ENCODE data around the gene NUP37. TPM values are rescaled to one million over a fixed set of nuclear protein-coding genes. Genes with fewer than 3 reads are reported as not detected.

The NUP37 gene
- total and polyA plus RNA-seq, 2 experiments from 2014 or later, result 68.7 to 79.4 TPM

DNA sequence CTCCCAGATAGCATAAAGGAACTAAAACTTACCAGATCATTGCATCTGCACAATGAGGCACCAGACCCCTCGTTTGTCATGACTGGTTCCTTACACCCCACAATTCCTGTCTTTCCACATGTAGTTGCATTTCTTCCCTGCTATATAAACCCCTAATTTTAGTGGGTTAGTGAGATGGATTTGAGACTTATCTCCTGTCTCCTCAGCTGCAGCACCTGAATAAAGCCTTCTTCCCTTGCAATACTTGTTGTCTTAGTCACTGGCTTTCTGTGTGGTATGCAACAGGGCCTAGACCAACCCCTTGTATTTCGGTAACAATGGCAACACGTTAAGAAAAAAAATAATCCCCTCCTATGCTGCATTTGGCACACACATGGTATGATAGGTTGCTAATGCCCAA is 13.0 kb downstream of the NUP37 start (continued):
- TF ChIP-seq, protein P1, sequence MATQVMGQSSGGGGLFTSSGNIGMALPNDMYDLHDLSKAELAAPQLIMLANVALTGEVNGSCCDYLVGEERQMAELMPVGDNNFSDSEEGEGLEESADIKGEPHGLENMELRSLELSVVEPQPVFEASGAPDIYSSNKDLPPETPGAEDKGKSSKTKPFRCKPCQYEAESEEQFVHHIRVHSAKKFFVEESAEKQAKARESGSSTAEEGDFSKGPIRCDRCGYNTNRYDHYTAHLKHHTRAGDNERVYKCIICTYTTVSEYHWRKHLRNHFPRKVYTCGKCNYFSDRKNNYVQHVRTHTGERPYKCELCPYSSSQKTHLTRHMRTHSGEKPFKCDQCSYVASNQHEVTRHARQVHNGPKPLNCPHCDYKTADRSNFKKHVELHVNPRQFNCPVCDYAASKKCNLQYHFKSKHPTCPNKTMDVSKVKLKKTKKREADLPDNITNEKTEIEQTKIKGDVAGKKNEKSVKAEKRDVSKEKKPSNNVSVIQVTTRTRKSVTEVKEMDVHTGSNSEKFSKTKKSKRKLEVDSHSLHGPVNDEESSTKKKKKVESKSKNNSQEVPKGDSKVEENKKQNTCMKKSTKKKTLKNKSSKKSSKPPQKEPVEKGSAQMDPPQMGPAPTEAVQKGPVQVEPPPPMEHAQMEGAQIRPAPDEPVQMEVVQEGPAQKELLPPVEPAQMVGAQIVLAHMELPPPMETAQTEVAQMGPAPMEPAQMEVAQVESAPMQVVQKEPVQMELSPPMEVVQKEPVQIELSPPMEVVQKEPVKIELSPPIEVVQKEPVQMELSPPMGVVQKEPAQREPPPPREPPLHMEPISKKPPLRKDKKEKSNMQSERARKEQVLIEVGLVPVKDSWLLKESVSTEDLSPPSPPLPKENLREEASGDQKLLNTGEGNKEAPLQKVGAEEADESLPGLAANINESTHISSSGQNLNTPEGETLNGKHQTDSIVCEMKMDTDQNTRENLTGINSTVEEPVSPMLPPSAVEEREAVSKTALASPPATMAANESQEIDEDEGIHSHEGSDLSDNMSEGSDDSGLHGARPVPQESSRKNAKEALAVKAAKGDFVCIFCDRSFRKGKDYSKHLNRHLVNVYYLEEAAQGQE (IDR thresholded peaks at IDR 0.05; ENCODE audit: unreplicated experiment), result no peak
- no peak for TF ChIP-seq NANOG (IDR thresholded peaks at IDR 0.05; ENCODE audit: borderline replicate concordance)

- Histone ChIP-seq H3K4me1 (ENCODE audit: insufficient read depth) (no peaks in the 10 kb centered on the region), H3K27me3 (ENCODE audit: insufficient read depth) (no peaks in the 10 kb centered on the region), H3K79me2 (replicated peaks; ENCODE audit: insufficient read depth) (no peaks in the 10 kb centered on the region), H3K36me3 (ENCODE audit: insufficient read depth) (peaks cover 14% of the 10 kb centered on the region), H3K4me3 (no peak overlapping the region), H2AFZ (no peak overlapping the region), H4K20me1 (replicated peaks; ENCODE audit: insufficient read depth) (no peaks in the 10 kb centered on the region), H3K9me2 (ENCODE audit: insufficient read depth) (no peaks in the 10 kb centered on the region), H3F3A (replicated peaks; ENCODE audit: low read depth) (no peaks in the 10 kb centered on the region), H3K27ac (ENCODE audit: low read depth) (no peak overlapping the region), H3K4me2 (no peak overlapping the region)
- Mint-ChIP-seq H3K36me3 (ENCODE audit: low read depth) (peaks cover 25% of the 10 kb centered on the region; the same call in 2 of the 3 replicates), H3K27me3 (ENCODE audit: insufficient read depth, low read depth, poor library complexity) (no peaks in the 10 kb centered on the region), H3K4me3 (no peak overlapping the region), H3K4me1 (no peaks in the 10 kb centered on the region), H3K27ac (no peak overlapping the region), H3K9me3 (no peaks in the 10 kb centered on the region)
- no peak for DNase-seq (ENCODE audit: low spot score)
- ATAC-seq, result no peak
- TF ChIP-seq POLR2AphosphoS5 (IDR thresholded peaks at IDR 0.05; ENCODE audit: low read depth) (no peak), ZNF114 (CRISPR knock-in tag; IDR thresholded peaks at IDR 0.05) (no peak), NANOG (IDR thresholded peaks at IDR 0.05; ENCODE audit: borderline replicate concordance) (no peak), ZNF331 (CRISPR knock-in tag; IDR thresholded peaks at IDR 0.05; ENCODE audit: low read depth) (no peak), ZNF462 (CRISPR knock-in tag; IDR thresholded peaks at IDR 0.05) (no peak), EZH2phosphoT487 (IDR thresholded peaks at IDR 0.05; ENCODE audit: unreplicated experiment) (no peak), STAT1 (IDR thresholded peaks at IDR 0.05; ENCODE audit: unreplicated experiment) (no peak), EZH2 (IDR thresholded peaks at IDR 0.05; ENCODE audit: low read depth, unreplicated experiment) (no peak), CREB1 (CRISPR knock-in tag; IDR thresholded peaks at IDR 0.05; ENCODE audit: low read depth) (no peak), JUNB (IDR thresholded peaks at IDR 0.05; ENCODE audit: unreplicated experiment) (no peak)
- TF ChIP-seq, protein P2, sequence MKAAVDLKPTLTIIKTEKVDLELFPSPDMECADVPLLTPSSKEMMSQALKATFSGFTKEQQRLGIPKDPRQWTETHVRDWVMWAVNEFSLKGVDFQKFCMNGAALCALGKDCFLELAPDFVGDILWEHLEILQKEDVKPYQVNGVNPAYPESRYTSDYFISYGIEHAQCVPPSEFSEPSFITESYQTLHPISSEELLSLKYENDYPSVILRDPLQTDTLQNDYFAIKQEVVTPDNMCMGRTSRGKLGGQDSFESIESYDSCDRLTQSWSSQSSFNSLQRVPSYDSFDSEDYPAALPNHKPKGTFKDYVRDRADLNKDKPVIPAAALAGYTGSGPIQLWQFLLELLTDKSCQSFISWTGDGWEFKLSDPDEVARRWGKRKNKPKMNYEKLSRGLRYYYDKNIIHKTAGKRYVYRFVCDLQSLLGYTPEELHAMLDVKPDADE (IDR thresholded peaks at IDR 0.05), result no peak
- TF ChIP-seq, protein P3, sequence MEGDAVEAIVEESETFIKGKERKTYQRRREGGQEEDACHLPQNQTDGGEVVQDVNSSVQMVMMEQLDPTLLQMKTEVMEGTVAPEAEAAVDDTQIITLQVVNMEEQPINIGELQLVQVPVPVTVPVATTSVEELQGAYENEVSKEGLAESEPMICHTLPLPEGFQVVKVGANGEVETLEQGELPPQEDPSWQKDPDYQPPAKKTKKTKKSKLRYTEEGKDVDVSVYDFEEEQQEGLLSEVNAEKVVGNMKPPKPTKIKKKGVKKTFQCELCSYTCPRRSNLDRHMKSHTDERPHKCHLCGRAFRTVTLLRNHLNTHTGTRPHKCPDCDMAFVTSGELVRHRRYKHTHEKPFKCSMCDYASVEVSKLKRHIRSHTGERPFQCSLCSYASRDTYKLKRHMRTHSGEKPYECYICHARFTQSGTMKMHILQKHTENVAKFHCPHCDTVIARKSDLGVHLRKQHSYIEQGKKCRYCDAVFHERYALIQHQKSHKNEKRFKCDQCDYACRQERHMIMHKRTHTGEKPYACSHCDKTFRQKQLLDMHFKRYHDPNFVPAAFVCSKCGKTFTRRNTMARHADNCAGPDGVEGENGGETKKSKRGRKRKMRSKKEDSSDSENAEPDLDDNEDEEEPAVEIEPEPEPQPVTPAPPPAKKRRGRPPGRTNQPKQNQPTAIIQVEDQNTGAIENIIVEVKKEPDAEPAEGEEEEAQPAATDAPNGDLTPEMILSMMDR (conservative IDR thresholded peaks at IDR 0.05; ENCODE audit: low read depth in 2 of 2), result no peak
These were observed 23.1 kb downstream of the NUP37 start for GRCh38 chr12:102096855-102097254.
